HEK293 (cell line): Measurements from ENCODE around the gene UMAD1.

Experiments
- CTCF ChIA-PET: fragments of 350-600 bp; formaldehyde crosslinking; extraction: SDS; loops from one replicate; lab custom pipeline; 2021; ENCODE audit warnings: antibody characterized with exemption; lab: Yijun Ruan, JAX
- POLR2A ChIA-PET: fragments of 300-600 bp; formaldehyde crosslinking; extraction: SDS; loops from one replicate; lab custom pipeline; 2020; ENCODE audit warnings: antibody characterized with exemption, inconsistent platforms; lab: Yijun Ruan, JAX
- H3K27ac ChIP-seq: fragments of 200-500 bp; sonication (Bioruptor generic); 2 replicates; pipeline ENCODE4 v1.5.1; 2014; ENCODE audit warnings: low read depth, low read length, control low read depth, inconsistent platforms; ENCODE audit errors: extremely low read depth
- H3K36me3 ChIP-seq, 2 experiments: fragments of 200-500 bp in 1 of 2; sonication (Bioruptor generic) in 1 of 2; 1 replicate in 1 of 2; 2 replicates in 1 of 2; pipeline ENCODE4 v1.5.1; 2014 to 2017; ENCODE audit warnings: inconsistent platforms in 2 of 2, low read length in 2 of 2; ENCODE audit not compliant: control insufficient read depth in 2 of 2, insufficient read depth in 1 of 2
- H3K4me1 ChIP-seq: fragments of 200-500 bp; sonication (Bioruptor generic); 2 replicates; pipeline ENCODE4 v1.5.1; 2014; ENCODE audit warnings: mild to moderate bottlenecking, low read length, inconsistent platforms; ENCODE audit not compliant: control insufficient read depth, insufficient read depth
- H3K4me3 ChIP-seq: 2 replicates; pipeline ENCODE4 v1.5.1; 2011; ENCODE audit warnings: low read depth, mild to moderate bottlenecking, control low read depth, low read length, moderate library complexity
- H3K9me3 ChIP-seq: fragments of 200-500 bp; sonication (Bioruptor generic); 2 replicates; pipeline ENCODE4 v1.5.1; 2014; ENCODE audit warnings: low read depth, low read length, inconsistent platforms; ENCODE audit not compliant: control insufficient read depth, insufficient read depth
- GLI2 ChIP-seq: fragments of 450-650 bp; formaldehyde crosslinking; IDR thresholded peaks from 2 replicates; pipeline ENCODE4; 2017; ENCODE audit warnings: missing biosample characterization, missing genetic modification characterization, low read depth, borderline replicate concordance
- HOXA7 ChIP-seq: sonication (generic); formaldehyde crosslinking; IDR thresholded peaks from 2 replicates; pipeline ENCODE4 v1.8.1; 2022; ENCODE audit warnings: missing genetic modification reagents, borderline replicate concordance
- HOXD13 ChIP-seq: sonication (generic); formaldehyde crosslinking; IDR thresholded peaks from 2 replicates; pipeline ENCODE4 v1.8.0; 2022; ENCODE audit warnings: missing genetic modification reagents, borderline replicate concordance
- KLF16 ChIP-seq: fragments of 450-650 bp; formaldehyde crosslinking; IDR thresholded peaks from 2 replicates; pipeline ENCODE4 v1.5.1; 2017; ENCODE audit warnings: missing biosample characterization, missing genetic modification characterization
- TRIM28 ChIP-seq: IDR thresholded peaks from 2 replicates; pipeline ENCODE4 v1.6.1; 2011; ENCODE audit warnings: low read length, control low read depth, borderline replicate concordance
- ZBTB44 ChIP-seq: fragments of 450-650 bp; IDR thresholded peaks from 2 replicates; pipeline ENCODE4 v1.5.1; 2018; ENCODE audit warnings: missing biosample characterization, mild to moderate bottlenecking, missing genetic modification characterization
- ZBTB7A ChIP-seq: fragments of 450-650 bp; formaldehyde crosslinking; IDR thresholded peaks from 2 replicates; pipeline ENCODE4 v1.5.1; 2016; ENCODE audit warnings: low read depth, missing biosample characterization, missing genetic modification characterization
- ZFP3 ChIP-seq: fragments of 450-650 bp; formaldehyde crosslinking; IDR thresholded peaks from 2 replicates; pipeline ENCODE4 v1.5.1; 2016; ENCODE audit warnings: low read depth, missing biosample characterization, missing genetic modification characterization
- ZFP37 ChIP-seq: fragments of 450-650 bp; formaldehyde crosslinking; IDR thresholded peaks from 2 replicates; pipeline ENCODE4 v1.5.1; 2016; ENCODE audit warnings: missing biosample characterization, missing genetic modification characterization
- ZNF121 ChIP-seq: fragments of 450-650 bp; formaldehyde crosslinking; IDR thresholded peaks from 2 replicates; pipeline ENCODE4 v1.5.1; 2016; ENCODE audit warnings: missing biosample characterization, missing genetic modification characterization
- ZNF18 ChIP-seq: fragments of 450-650 bp; formaldehyde crosslinking; IDR thresholded peaks from 2 replicates; pipeline ENCODE4 v1.5.1; 2016; ENCODE audit warnings: missing biosample characterization, missing genetic modification characterization
- ZNF2 ChIP-seq: fragments of 450-650 bp; formaldehyde crosslinking; IDR thresholded peaks from 2 replicates; pipeline ENCODE4 v1.5.1; 2016; ENCODE audit warnings: missing biosample characterization, missing genetic modification characterization
- ZNF23 ChIP-seq: fragments of 450-650 bp; formaldehyde crosslinking; IDR thresholded peaks from 2 replicates; pipeline ENCODE4 v1.5.1; 2016; ENCODE audit warnings: missing biosample characterization, missing genetic modification characterization, borderline replicate concordance
- ZNF239 ChIP-seq: fragments of 450-650 bp; formaldehyde crosslinking; IDR thresholded peaks from 2 replicates; pipeline ENCODE4 v1.5.1; 2016; ENCODE audit warnings: missing biosample characterization, missing genetic modification characterization
- ZNF266 ChIP-seq: fragments of 450-650 bp; formaldehyde crosslinking; IDR thresholded peaks from 2 replicates; pipeline ENCODE4 v1.5.1; 2016; ENCODE audit warnings: missing biosample characterization, missing genetic modification characterization, low read depth
- ZNF302 ChIP-seq: fragments of 450-650 bp; formaldehyde crosslinking; IDR thresholded peaks from 2 replicates; pipeline ENCODE4 v1.5.1; 2016; ENCODE audit warnings: missing biosample characterization, missing genetic modification characterization, low read depth
- ZNF335 ChIP-seq: fragments of 450-650 bp; formaldehyde crosslinking; conservative IDR thresholded peaks from 2 replicates; pipeline ENCODE4 v1.5.1; 2016; ENCODE audit warnings: missing biosample characterization, missing genetic modification characterization
- ZNF350 ChIP-seq: fragments of 450-650 bp; formaldehyde crosslinking; IDR thresholded peaks from 2 replicates; pipeline ENCODE4 v1.5.0; 2017; ENCODE audit warnings: missing biosample characterization, mild to moderate bottlenecking, missing genetic modification characterization
- ZNF37A ChIP-seq: fragments of 450-650 bp; IDR thresholded peaks from 2 replicates; pipeline ENCODE4 v1.5.1; 2018; ENCODE audit warnings: missing biosample characterization, missing genetic modification characterization
- ZNF391 ChIP-seq: fragments of 450-650 bp; formaldehyde crosslinking; IDR thresholded peaks from 2 replicates; pipeline ENCODE4 v1.5.1; 2016; ENCODE audit warnings: low read depth, missing biosample characterization, missing genetic modification characterization, borderline replicate concordance
- ZNF426 ChIP-seq: fragments of 450-650 bp; formaldehyde crosslinking; IDR thresholded peaks from 2 replicates; pipeline ENCODE4 v1.5.1; 2017; ENCODE audit warnings: missing biosample characterization, missing genetic modification characterization, mild to moderate bottlenecking, inconsistent platforms, moderate library complexity
- ZNF529 ChIP-seq: fragments of 450-650 bp; formaldehyde crosslinking; IDR thresholded peaks from 2 replicates; pipeline ENCODE4 v1.5.1; 2017; ENCODE audit warnings: missing genetic modification characterization, missing biosample characterization; ENCODE audit not compliant: insufficient replicate concordance
- ZNF555 ChIP-seq: fragments of 450-650 bp; formaldehyde crosslinking; conservative IDR thresholded peaks from 2 replicates; pipeline ENCODE4 v1.5.1; 2017; ENCODE audit warnings: missing biosample characterization, mild to moderate bottlenecking, missing genetic modification characterization, inconsistent platforms
- ZNF580 ChIP-seq: fragments of 450-650 bp; formaldehyde crosslinking; IDR thresholded peaks from 2 replicates; pipeline ENCODE4 v1.5.1; 2016; ENCODE audit warnings: missing biosample characterization, missing genetic modification characterization
- ZNF677 ChIP-seq: fragments of 450-650 bp; IDR thresholded peaks from 2 replicates; pipeline ENCODE4 v1.5.0; 2018; ENCODE audit warnings: missing biosample characterization, mild to moderate bottlenecking, missing genetic modification characterization, moderate library complexity
- TF ChIP-seq, protein P1 (sequence below): fragments of 450-650 bp; formaldehyde crosslinking; IDR thresholded peaks from 2 replicates; pipeline ENCODE4 v1.5.1; 2016; ENCODE audit warnings: missing biosample characterization, missing genetic modification characterization
- TF ChIP-seq, protein P2 (sequence below): fragments of 450-650 bp; formaldehyde crosslinking; IDR thresholded peaks from 2 replicates; pipeline ENCODE4 v1.5.1; 2017; ENCODE audit warnings: missing biosample characterization, mild to moderate bottlenecking, missing genetic modification characterization, moderate library complexity

Gene UMAD1

DNA sequence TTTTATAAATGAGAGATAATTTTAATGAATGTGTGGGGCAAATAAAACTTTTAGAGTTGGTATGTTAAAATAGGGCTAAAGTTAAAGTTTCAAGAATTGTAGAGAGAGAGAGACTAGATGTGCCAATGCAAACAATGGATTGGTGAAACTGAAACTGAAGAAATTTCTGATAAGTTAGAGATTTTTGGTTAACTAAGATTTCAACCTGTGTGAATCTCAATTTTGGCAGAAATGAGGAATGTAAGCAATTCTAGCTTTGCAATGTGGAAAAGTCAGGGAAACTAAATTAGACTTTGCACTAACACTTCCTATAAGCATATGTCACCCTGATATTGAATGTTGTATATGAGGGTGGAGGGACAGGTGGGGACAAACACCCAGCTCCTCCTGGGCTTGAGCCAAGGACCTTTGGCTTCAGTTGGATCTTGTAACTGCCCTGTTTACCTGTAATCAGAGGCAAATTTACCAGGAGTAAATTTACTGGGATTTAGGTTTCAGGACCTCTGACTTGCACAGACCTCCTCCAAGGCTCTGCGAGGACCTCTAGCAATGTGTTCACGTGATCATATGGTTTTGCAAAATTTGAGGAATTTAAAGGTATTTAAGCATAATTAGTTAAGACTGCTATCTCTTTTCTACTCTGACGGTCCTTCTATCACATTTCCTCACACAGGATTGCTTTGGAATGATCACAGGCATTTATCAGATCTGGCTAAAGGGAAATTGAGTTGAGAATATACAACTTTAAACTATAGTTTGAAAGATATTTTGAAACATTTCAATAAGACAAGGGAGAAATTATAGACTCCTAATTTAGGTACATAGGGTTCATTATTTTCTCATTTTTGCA is 110.9 kb downstream of the UMAD1 start:
- POLR2A ChIA-PET = no interaction called here
- no peak for TF ChIP-seq ZNF23 (tag by site-specific recombination)
- TF ChIP-seq ZNF266 (tag by site-specific recombination) = no peak
- peak; percentile 31; the same call in 1 of the 2 replicates for TF ChIP-seq ZNF335 (tag by site-specific recombination)
- TF ChIP-seq HOXD13 (CRISPR knock-in tag) = no peak
- no peak for TF ChIP-seq ZNF677 (tag by site-specific recombination)
- TF ChIP-seq ZFP37 (tag by site-specific recombination) = no peak
- no peak for TF ChIP-seq ZNF555
- TF ChIP-seq ZNF239 (tag by site-specific recombination) = no peak
- TF ChIP-seq, all 188 proteins: peak for 1
- H3K27ac ChIP-seq = no peak overlapping the region
- no peak overlapping the region for H3K4me3 ChIP-seq
- no peaks in the 10 kb centered on the region for H3K36me3 ChIP-seq
- no peaks in the 10 kb centered on the region for H3K9me3 ChIP-seq
- CTCF ChIA-PET = interaction anchor here (0.7 to 1.9 kb wide), 2 partner anchors 10 to 256 kb away, joined by 3 to 10 read pairs; no protein-coding TSS in a partner anchor
- H3K4me1 ChIP-seq = peaks cover 9% of the 10 kb centered on the region

DNA sequence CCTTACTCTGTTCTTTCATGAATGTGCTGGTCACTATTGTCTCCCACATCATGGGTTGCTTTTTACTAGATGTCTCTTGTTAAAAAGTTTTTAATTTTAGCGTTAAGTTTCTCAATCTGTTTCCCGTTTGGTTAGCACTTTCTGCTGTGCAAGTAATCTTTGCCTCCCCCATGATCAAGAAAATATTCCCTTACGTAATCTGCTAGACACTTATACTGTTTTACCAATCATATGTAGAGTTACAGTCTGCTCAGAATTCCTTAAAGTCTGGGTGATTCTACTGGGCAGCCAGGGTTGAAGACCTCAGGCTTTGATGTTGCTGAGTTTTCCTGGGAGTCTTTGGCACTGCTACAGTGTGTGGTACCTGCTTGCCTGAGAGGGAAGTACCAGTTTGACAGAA is 116.0 kb downstream of the UMAD1 start:
- Histone ChIP-seq H3K4me1 (no peaks in the 10 kb centered on the region), H3K4me3 (no peak overlapping the region), H3K9me3 (no peaks in the 10 kb centered on the region), H3K27ac (no peak overlapping the region), H3K36me3 (no peaks in the 10 kb centered on the region)
- ChIA-PET CTCF (interaction anchor here (0.6 to 1.2 kb wide), 2 partner anchors 75 to 555 kb away, joined by 3 read pairs; no protein-coding TSS in a partner anchor), POLR2A (no interaction called here)
- no peak for TF ChIP-seq HOXA7 (CRISPR knock-in tag)
- TF ChIP-seq ZNF302 (tag by site-specific recombination) = no peak
- no peak for TF ChIP-seq ZNF18
- TF ChIP-seq ZBTB44 (tag by site-specific recombination) = no peak
- TF ChIP-seq ZNF350 (tag by site-specific recombination) = no peak
- no peak for TF ChIP-seq TRIM28
- no peak for TF ChIP-seq ZNF2 (tag by site-specific recombination)
- TF ChIP-seq ZNF391 (tag by site-specific recombination) = no peak
- no peak for TF ChIP-seq ZNF37A (tag by site-specific recombination)
- TF ChIP-seq, protein P1, sequence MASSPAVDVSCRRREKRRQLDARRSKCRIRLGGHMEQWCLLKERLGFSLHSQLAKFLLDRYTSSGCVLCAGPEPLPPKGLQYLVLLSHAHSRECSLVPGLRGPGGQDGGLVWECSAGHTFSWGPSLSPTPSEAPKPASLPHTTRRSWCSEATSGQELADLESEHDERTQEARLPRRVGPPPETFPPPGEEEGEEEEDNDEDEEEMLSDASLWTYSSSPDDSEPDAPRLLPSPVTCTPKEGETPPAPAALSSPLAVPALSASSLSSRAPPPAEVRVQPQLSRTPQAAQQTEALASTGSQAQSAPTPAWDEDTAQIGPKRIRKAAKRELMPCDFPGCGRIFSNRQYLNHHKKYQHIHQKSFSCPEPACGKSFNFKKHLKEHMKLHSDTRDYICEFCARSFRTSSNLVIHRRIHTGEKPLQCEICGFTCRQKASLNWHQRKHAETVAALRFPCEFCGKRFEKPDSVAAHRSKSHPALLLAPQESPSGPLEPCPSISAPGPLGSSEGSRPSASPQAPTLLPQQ (tag by site-specific recombination) = no peak
- TF ChIP-seq GLI2 (tag by site-specific recombination) = no peak
- no peak for TF ChIP-seq ZNF426 (tag by site-specific recombination)
- TF ChIP-seq KLF16 (tag by site-specific recombination) = no peak
- no peak for TF ChIP-seq ZBTB7A (tag by site-specific recombination)
- TF ChIP-seq, protein P2, sequence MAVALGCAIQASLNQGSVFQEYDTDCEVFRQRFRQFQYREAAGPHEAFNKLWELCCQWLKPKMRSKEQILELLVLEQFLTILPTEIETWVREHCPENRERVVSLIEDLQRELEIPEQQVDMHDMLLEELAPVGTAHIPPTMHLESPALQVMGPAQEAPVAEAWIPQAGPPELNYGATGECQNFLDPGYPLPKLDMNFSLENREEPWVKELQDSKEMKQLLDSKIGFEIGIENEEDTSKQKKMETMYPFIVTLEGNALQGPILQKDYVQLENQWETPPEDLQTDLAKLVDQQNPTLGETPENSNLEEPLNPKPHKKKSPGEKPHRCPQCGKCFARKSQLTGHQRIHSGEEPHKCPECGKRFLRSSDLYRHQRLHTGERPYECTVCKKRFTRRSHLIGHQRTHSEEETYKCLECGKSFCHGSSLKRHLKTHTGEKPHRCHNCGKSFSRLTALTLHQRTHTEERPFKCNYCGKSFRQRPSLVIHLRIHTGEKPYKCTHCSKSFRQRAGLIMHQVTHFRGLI (tag by site-specific recombination) = no peak
- no peak for TF ChIP-seq ZNF580 (tag by site-specific recombination)
- no peak for TF ChIP-seq ZNF529
- no peak for TF ChIP-seq ZNF121 (tag by site-specific recombination)
- TF ChIP-seq ZFP3 (tag by site-specific recombination) = no peak
